ENCODE data around the gene METTL17.
A peak's percentile ranks its signal among the peaks of the same experiment; 100 is the strongest.

Gene METTL17

DNA sequence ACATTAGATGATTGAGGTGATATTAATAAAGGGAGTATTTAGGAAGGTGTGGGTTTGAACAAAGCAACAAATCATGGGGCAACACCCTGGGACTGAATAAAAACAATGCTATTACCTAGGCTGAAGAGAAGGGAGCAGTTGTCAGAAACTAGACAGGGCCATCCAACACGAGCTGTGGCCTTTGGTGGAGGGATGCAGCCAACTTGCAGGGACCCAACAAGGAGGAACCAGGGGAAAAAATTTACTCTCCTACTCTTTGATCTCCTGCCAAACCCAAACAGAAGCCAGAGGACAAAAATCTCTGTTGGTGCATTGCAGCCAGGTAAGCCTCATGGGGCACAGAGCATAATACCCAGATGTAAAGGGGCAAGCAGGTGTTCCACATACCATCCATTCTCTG is 21.4 kb downstream of the METTL17 start:
- Histone ChIP-seq H3K27me3 (peaks cover 27% of the 10 kb centered on the region), H3K36me3 (no peaks in the 10 kb centered on the region), H3K9me3 (no peaks in the 10 kb centered on the region), H3K27ac (no peak overlapping the region), H3K4me3 (ENCODE audit: low read depth in 1 of 2, low read length in 1 of 2) (no peak overlapping the region), H3K4me1 (ENCODE audit: control insufficient read depth in 1 of 2, insufficient read depth in 1 of 2, low read depth in 1 of 2, low read length in 1 of 2) (peaks cover 0 to 5% of the 10 kb centered on the region in 2 experiments)
- TF ChIP-seq CTCF (IDR thresholded peaks at IDR 0.05) = no peak

DNA sequence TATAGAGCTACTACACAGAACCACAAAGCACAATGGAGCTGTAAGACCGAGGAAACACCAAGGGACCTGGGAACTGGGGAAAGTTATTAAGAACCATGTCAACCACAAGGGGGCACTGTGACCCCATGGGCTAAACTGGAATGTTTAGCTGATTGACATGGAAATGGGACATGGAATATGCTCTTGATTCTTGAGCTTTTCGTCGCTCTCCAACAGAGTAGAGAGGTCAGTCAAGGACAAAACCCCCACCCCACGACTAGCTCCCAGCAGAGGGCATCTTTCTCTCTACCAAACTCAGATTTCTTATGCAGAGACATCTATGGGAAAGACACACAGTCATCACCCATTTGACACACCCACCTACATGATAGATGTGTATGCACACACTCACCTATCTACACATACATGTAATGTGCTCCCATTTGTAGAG is 25.0 kb downstream of the METTL17 start:
- no peak overlapping the region for H3K27ac ChIP-seq
- TF ChIP-seq CTCF (IDR thresholded peaks at IDR 0.05) = peak; percentile 72
- no peaks in the 10 kb centered on the region for H3K36me3 ChIP-seq
- H3K27me3 ChIP-seq = peaks cover 31% of the 10 kb centered on the region
- H3K9me3 ChIP-seq = no peaks in the 10 kb centered on the region
- no peak overlapping the region for H3K4me3 ChIP-seq (ENCODE audit: low read depth in 1 of 2, low read length in 1 of 2)
- peaks cover 0 to 5% of the 10 kb centered on the region in 2 experiments for H3K4me1 ChIP-seq (ENCODE audit: control insufficient read depth in 1 of 2, insufficient read depth in 1 of 2, low read depth in 1 of 2, low read length in 1 of 2)

DNA sequence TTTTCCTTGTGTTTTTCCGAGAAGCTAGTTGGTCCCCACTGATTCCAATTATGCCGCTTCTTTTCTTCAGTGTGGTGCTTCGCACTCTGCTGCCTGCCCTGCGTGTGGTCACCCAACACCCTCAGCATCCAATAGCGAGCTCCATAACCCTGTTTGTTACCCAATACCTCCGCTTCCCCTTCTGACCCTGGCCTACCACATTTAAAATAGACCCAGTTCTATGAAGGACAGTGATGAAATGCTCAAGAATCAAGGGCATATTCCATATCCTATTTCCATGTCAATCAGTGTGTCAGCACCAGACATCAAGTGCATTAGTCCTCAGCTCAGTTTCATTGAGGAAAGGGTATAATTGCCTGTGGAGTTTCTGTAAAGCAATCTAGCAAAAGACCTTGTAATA is 25.5 kb downstream of the METTL17 start:
- no peak for TF ChIP-seq CTCF (IDR thresholded peaks at IDR 0.05)
- Histone ChIP-seq H3K36me3 (no peaks in the 10 kb centered on the region), H3K4me3 (ENCODE audit: low read depth in 1 of 2, low read length in 1 of 2) (no peak overlapping the region), H3K27me3 (peaks cover 31% of the 10 kb centered on the region), H3K27ac (no peak overlapping the region), H3K4me1 (ENCODE audit: control insufficient read depth in 1 of 2, insufficient read depth in 1 of 2, low read depth in 1 of 2, low read length in 1 of 2) (peaks cover 0 to 5% of the 10 kb centered on the region in 2 experiments), H3K9me3 (no peaks in the 10 kb centered on the region)

DNA sequence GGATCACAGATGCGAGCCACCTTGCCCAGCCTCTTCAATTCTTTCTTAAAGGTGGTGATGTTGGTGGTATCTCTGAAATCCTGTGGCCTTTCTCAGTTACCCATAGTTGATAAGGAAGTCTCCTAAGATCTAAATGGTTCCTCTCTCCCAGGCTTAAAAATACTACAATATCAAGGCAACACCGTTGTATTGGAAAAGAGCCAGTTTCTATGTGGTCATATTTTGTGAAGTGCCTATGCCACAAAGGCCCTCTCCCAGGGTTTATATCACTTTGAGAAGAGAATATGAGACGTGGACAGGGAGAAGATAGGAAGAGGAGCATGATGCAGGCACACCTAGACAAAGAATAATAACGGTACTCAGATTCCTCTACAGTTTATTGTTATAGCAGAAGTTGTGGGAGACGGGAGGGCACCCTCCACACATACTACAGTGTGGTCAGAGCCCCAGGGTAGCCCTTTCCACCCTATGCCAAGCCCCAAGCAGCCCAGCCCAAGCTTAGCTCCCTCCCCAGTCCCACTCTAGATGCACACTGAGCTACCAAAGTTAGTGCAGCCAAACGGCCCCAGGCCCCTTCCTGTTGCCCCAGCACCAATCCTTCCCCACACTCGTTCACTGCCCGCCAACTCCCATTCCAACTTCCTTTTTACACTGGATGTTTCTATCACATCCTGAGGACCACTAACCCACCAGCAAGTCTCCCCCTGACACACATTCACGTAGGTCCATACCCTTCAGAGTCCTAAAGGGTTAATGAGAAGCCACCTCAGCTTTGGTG is 26.8 kb downstream of the METTL17 start:
- Histone ChIP-seq H3K9me3 (no peaks in the 10 kb centered on the region), H3K4me1 (ENCODE audit: control insufficient read depth in 1 of 2, insufficient read depth in 1 of 2, low read depth in 1 of 2, low read length in 1 of 2) (peaks cover 0 to 5% of the 10 kb centered on the region in 2 experiments), H3K27me3 (peaks cover 35% of the 10 kb centered on the region), H3K4me3 (ENCODE audit: low read depth in 1 of 2, low read length in 1 of 2) (no peak overlapping the region), H3K27ac (no peak overlapping the region), H3K36me3 (no peaks in the 10 kb centered on the region)
- no peak for TF ChIP-seq CTCF (IDR thresholded peaks at IDR 0.05)

DNA sequence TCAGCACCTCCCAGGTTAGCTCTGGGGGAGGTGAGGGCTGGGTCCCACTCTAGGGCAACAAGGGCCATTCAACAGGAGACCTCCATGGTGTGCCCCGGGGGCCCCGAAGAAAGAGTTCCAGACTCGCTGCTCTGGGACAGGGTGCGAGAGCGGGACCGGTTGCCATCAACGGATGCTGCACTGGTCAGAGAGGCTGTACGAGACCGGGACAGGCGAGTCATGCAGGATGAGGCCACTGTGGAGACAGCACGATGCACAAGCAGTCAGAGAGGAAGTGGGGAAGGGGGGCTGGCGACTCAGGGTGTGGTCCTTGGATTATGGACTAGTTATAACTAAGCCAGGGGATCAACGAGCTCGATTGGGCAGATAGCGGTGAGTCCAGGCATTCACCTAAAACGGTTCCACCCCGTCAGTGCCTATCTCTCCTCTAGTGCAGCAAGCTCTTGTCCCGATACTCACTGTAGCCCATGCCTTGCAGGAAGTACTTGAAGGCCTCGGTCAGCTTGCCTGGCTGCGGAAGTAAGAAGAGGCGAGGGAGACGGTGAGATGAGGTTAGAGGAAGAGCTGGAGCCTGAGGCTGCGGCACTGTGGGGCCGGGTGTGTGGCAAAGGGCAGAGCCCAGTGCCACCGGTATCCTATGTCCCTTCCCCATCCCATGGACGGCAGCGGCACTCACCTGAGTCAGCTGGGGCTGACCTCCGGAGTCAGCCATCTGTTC is 27.9 kb downstream of the METTL17 start:
- Histone ChIP-seq H3K4me1 (ENCODE audit: control insufficient read depth in 1 of 2, insufficient read depth in 1 of 2, low read depth in 1 of 2, low read length in 1 of 2) (peaks cover 0 to 5% of the 10 kb centered on the region in 2 experiments), H3K27me3 (peaks cover 36% of the 10 kb centered on the region), H3K4me3 (ENCODE audit: low read depth in 1 of 2, low read length in 1 of 2) (no peak overlapping the region), H3K9me3 (no peaks in the 10 kb centered on the region), H3K27ac (no peak overlapping the region), H3K36me3 (no peaks in the 10 kb centered on the region)
- no peak for TF ChIP-seq CTCF (IDR thresholded peaks at IDR 0.05)

Data from neutrophil (primary cell).